ENCODE measurements around the gene CDK6. TPM values are rescaled to one million over a fixed set of nuclear protein-coding genes. Genes with fewer than 3 reads are reported as not detected.

The CDK6 gene
- total RNA-seq, 1 experiment from 2014 or later = 175 TPM

DNA sequence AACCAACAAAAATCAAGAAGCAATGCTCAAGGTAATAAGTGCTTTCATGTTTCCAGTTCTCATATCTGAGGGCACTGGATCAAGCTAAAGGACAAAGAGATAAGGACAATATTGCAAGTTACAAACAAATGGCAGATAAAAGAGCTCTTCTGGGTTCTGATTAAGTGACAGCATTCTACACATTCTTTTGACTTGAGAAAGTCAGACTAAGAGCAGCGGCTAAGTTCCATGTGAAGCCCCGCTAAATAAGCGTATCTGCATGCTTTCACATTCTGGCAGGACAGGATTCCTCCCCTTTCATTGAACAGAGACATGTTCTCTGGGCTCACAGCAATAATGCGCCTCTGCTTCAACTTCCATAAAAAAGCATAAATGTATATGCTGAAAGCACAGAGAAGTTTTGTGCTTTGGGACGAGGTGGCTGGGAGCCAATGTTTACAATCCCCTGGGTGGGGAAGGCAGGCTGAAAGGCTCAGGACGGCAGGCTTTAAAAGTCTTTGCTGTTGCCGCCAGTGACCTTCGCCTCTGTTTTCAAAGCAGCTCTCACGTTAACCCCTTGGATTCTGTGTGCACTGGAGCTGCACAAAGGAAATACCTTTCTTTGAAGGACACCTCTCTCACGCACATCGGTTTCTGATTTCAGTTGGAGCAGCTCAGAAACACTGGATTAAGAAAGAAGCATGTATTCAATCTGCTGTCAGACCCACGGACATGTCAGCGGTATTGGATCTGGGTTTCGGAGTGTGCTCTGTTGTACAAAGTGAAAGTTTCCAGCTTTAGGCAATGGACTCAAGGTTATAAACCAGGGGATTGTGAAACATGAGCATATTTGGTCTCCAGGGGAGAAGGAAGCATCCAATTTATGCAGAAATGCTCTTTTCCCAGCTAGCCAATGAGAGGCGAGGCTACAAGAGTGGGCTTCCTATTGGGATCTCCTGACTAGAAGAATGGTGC lies 140.8 kb downstream of the CDK6 start:
- Histone ChIP-seq H3K4me3 (ENCODE audit: low read depth, low read length) (peak overlapping the region; percentile 29), H3K36me3 (ENCODE audit: control insufficient read depth, insufficient read depth, low read length) (no peaks in the 10 kb centered on the region), H3K4me1 (peaks cover 80% of the 10 kb centered on the region), H3K9me3 (no peaks in the 10 kb centered on the region), H3K27me3 (replicated peaks; ENCODE audit: control insufficient read depth, insufficient read depth, low read length) (no peaks in the 10 kb centered on the region)
- ChIA-PET CTCF (interaction anchor here (0.6 to 2.7 kb wide), 7 partner anchors 21 to 167 kb away, joined by 3 to 30 read pairs (median 3); partner anchors contain the start of gene RBM48), POLR2A (interaction anchor here (0.5 to 2.1 kb wide), 6 partner anchors 12 to 167 kb away, joined by 3 to 17 read pairs (median 7); partner anchors contain the start of genes PEX1 and RBM48)
- BruUV-seq (replicated peaks) = TSS peak; percentile 63
- Mint-ChIP-seq H3K36me3 (ENCODE audit: insufficient read depth, unreplicated experiment) (peaks cover 53% of the 10 kb centered on the region), H3K27me3 (ENCODE audit: insufficient read depth, unreplicated experiment) (no peaks in the 10 kb centered on the region), H3K4me3 (ENCODE audit: unreplicated experiment) (peak overlapping the region; percentile 76), H3K4me1 (ENCODE audit: low read depth, unreplicated experiment) (peaks cover 37% of the 10 kb centered on the region), H3K9me3 (ENCODE audit: unreplicated experiment) (no peaks in the 10 kb centered on the region), H3K27ac (ENCODE audit: unreplicated experiment) (peak overlapping the region; percentile 89)
- peak; percentile 92 to 95 for DNase-seq
- TF ChIP-seq, protein P1, sequence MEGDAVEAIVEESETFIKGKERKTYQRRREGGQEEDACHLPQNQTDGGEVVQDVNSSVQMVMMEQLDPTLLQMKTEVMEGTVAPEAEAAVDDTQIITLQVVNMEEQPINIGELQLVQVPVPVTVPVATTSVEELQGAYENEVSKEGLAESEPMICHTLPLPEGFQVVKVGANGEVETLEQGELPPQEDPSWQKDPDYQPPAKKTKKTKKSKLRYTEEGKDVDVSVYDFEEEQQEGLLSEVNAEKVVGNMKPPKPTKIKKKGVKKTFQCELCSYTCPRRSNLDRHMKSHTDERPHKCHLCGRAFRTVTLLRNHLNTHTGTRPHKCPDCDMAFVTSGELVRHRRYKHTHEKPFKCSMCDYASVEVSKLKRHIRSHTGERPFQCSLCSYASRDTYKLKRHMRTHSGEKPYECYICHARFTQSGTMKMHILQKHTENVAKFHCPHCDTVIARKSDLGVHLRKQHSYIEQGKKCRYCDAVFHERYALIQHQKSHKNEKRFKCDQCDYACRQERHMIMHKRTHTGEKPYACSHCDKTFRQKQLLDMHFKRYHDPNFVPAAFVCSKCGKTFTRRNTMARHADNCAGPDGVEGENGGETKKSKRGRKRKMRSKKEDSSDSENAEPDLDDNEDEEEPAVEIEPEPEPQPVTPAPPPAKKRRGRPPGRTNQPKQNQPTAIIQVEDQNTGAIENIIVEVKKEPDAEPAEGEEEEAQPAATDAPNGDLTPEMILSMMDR (IDR thresholded peaks at IDR 0.05; ENCODE audit: insufficient read depth in 1 of 2, low read depth in 1 of 2, low read length in 1 of 2, severe bottlenecking in 1 of 2, unreplicated experiment in 1 of 2) = no peak
- intact Hi-C loops (cut with micrococcal nuclease; ENCODE audit: unreplicated experiment) = loop anchor here (1.0 to 5.0 kb wide), 9 partner anchors 12 to 537 kb away; partner anchors contain the start of gene VPS50

DNA sequence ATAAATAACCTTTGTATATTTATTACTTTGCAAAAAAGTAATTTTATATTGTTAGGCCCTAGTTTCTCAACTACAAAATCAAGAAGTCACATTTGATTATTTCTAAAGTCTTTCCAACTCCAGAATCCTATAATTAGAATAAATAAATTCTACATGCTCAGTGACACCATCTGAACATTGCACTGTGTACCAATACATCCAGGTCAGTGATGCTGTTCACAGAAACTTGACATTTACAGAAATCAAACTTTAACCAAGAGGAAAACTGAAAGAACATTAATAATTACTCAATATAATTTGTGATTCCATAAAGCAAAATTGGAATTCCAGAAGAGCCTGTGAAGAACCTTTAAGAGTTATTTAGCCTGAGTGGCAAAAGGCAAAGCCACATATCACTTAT lies 142.2 kb downstream of the CDK6 start:
- POLR2A ChIA-PET = no interaction called here
- no peaks in the 10 kb centered on the region for H3K36me3 ChIP-seq (ENCODE audit: control insufficient read depth, insufficient read depth, low read length)
- BruUV-seq (replicated peaks) = no TSS peak
- H3K4me1 Mint-ChIP-seq (ENCODE audit: low read depth, unreplicated experiment) = peaks cover 27% of the 10 kb centered on the region
- peak overlapping the region; percentile 89 for H3K27ac Mint-ChIP-seq (ENCODE audit: unreplicated experiment)
- peaks cover 60% of the 10 kb centered on the region for H3K36me3 Mint-ChIP-seq (ENCODE audit: insufficient read depth, unreplicated experiment)
- no peak overlapping the region for H3K4me3 ChIP-seq (ENCODE audit: low read depth, low read length)
- H3K27me3 Mint-ChIP-seq (ENCODE audit: insufficient read depth, unreplicated experiment) = no peaks in the 10 kb centered on the region
- TF ChIP-seq, protein P1 (IDR thresholded peaks at IDR 0.05; ENCODE audit: insufficient read depth in 1 of 2, low read depth in 1 of 2, low read length in 1 of 2, severe bottlenecking in 1 of 2, unreplicated experiment in 1 of 2) = no peak
- intact Hi-C loops (cut with micrococcal nuclease; ENCODE audit: unreplicated experiment) = loop anchor here (2.0 kb wide), 1 partner anchor 295 kb away; no protein-coding TSS in a partner anchor
- peaks cover 67% of the 10 kb centered on the region for H3K4me1 ChIP-seq
- no peaks in the 10 kb centered on the region for H3K9me3 Mint-ChIP-seq (ENCODE audit: unreplicated experiment)
- no peaks in the 10 kb centered on the region for H3K27me3 ChIP-seq (replicated peaks; ENCODE audit: control insufficient read depth, insufficient read depth, low read length)
- peak overlapping the region; percentile 62 for H3K4me3 Mint-ChIP-seq (ENCODE audit: unreplicated experiment)
- CTCF ChIA-PET = interaction anchor here (1.2 kb wide), 1 partner anchor 138 kb away, joined by 4 read pairs; no protein-coding TSS in a partner anchor
- H3K9me3 ChIP-seq = no peaks in the 10 kb centered on the region
- no peak for DNase-seq

GRCh38 chr7:92693519-92693918 lies 142.9 kb downstream of the CDK6 start:
- Mint-ChIP-seq H3K4me1 (ENCODE audit: low read depth, unreplicated experiment) (peaks cover 25% of the 10 kb centered on the region), H3K36me3 (ENCODE audit: insufficient read depth, unreplicated experiment) (peaks cover 61% of the 10 kb centered on the region), H3K27ac (ENCODE audit: unreplicated experiment) (peak overlapping the region; percentile 89), H3K4me3 (ENCODE audit: unreplicated experiment) (peak overlapping the region; percentile 62), H3K9me3 (ENCODE audit: unreplicated experiment) (no peaks in the 10 kb centered on the region), H3K27me3 (ENCODE audit: insufficient read depth, unreplicated experiment) (no peaks in the 10 kb centered on the region)
- Histone ChIP-seq H3K9me3 (no peaks in the 10 kb centered on the region), H3K27me3 (replicated peaks; ENCODE audit: control insufficient read depth, insufficient read depth, low read length) (no peaks in the 10 kb centered on the region), H3K36me3 (ENCODE audit: control insufficient read depth, insufficient read depth, low read length) (no peaks in the 10 kb centered on the region), H3K4me3 (ENCODE audit: low read depth, low read length) (no peak overlapping the region), H3K4me1 (peaks cover 60% of the 10 kb centered on the region)
- TF ChIP-seq, protein P1 (IDR thresholded peaks at IDR 0.05; ENCODE audit: insufficient read depth in 1 of 2, low read depth in 1 of 2, low read length in 1 of 2, severe bottlenecking in 1 of 2, unreplicated experiment in 1 of 2) = no peak
- no TSS peak for BruUV-seq (replicated peaks)
- CTCF ChIA-PET = interaction anchor here (1.2 kb wide), 1 partner anchor 139 kb away, joined by 4 read pairs; no protein-coding TSS in a partner anchor
- DNase-seq = no peak
- POLR2A ChIA-PET = no interaction called here
- intact Hi-C loops (cut with micrococcal nuclease; ENCODE audit: unreplicated experiment) = no loop called here
